HG02852 (cell line): ENCODE measurements around the gene CCT3.

ENCODE experiments used
- ATAC-seq: cut with Tn5 transposase; IDR thresholded peaks from one replicate; pipeline ENCODE4 v1.9.1; 2021; ENCODE audit warnings: mild to moderate bottlenecking, moderate library complexity; ENCODE audit not compliant: unreplicated experiment

CCT3 gene

GRCh38 chr1:156282479-156283222, 55.4 kb downstream of the CCT3 start, which contains the start of gene SMG5:
SMG5 (minus strand) TSS chr1:156282825; CDS start chr1:156282680, 145 bp downstream.
- peak; percentile 78 for ATAC-seq

GRCh38 chr1:156281693-156282478, 56.2 kb downstream of the CCT3 start:
- peak; percentile 4 for ATAC-seq

- ATAC-seq, result no peak
Measured at GRCh38 chr1:156281281-156281680, 56.8 kb downstream of the CCT3 start.

GRCh38 chr1:156279837-156280236, 58.3 kb downstream of the CCT3 start:
- no peak for ATAC-seq

- no peak for ATAC-seq
Measured at GRCh38 chr1:156276966-156277381, 61.1 kb downstream of the CCT3 start.

GRCh38 chr1:156276532-156276931, 61.6 kb downstream of the CCT3 start:
- no peak for ATAC-seq

GRCh38 chr1:156270314-156270713, 67.8 kb downstream of the CCT3 start:
- ATAC-seq, result no peak

GRCh38 chr1:156268336-156268735, 69.8 kb downstream of the CCT3 start:
- ATAC-seq, result no peak

GRCh38 chr1:156266051-156266450, 72.0 kb downstream of the CCT3 start:
- no peak for ATAC-seq

- no peak for ATAC-seq
Measured at GRCh38 chr1:156263288-156263655, 74.8 kb downstream of the CCT3 start.

- ATAC-seq, result no peak
Measured at GRCh38 chr1:156262461-156263287, 75.4 kb downstream of the CCT3 start.

GRCh38 chr1:156260896-156261295, 77.2 kb downstream of the CCT3 start:
- ATAC-seq, result no peak

GRCh38 chr1:156259805-156260204, 78.3 kb downstream of the CCT3 start:
- ATAC-seq, result no peak
